Endothelial cell of umbilical vein (primary cell): ENCODE measurements around the gene SDCBP2. TPM values are rescaled to one million over a fixed set of nuclear protein-coding genes. Genes with fewer than 3 reads are reported as not detected.

Experiments used
- BruUV-seq: library from RNA; stranded (reverse); fragments of 400-500 nt; replicated peaks from 2 replicates; lab custom pipeline; 2021; lab: Mats Ljungman, UMichigan
- CTCF ChIA-PET: fragments of 300-600, 350-600 bp; sonication (Branson Sonifier 250); formaldehyde crosslinking; loops from one replicate; lab custom pipeline; 2021; ENCODE audit warnings: antibody characterized with exemption, inconsistent platforms; lab: Charles Lee
- POLR2A ChIA-PET: fragments of 300-600, 350-600 bp; sonication (Branson Sonifier 250); formaldehyde crosslinking; loops from one replicate; lab custom pipeline; 2021; ENCODE audit warnings: antibody characterized with exemption, inconsistent platforms; lab: Charles Lee
- DNase-seq: peaks from one replicate; pipeline ENCODE4 v3.0.0-alpha.2; 2011; ENCODE audit warnings: low read depth, low spot score
- FAIRE-seq: peaks from 2 replicates; lab custom pipeline; 2011; peaks lifted over from hg19 to GRCh38; lab: Jason Lieb, UNC
- H2AFZ ChIP-seq: 2 replicates; pipeline ENCODE4 v1.6.0; 2012; ENCODE audit warnings: low read depth, low read length, control low read depth, inconsistent platforms
- H3K27ac ChIP-seq: 2 replicates; pipeline ENCODE4 v1.5.1; 2011; ENCODE audit warnings: low read depth, mild to moderate bottlenecking, control low read depth, low read length, moderate library complexity; ENCODE audit not compliant: insufficient read depth
- H3K27me3 ChIP-seq, 2 experiments: 2 replicates each; pipeline versions ENCODE4 v1.6.0 to v1.6.1; 2011; ENCODE audit warnings: low read length in 2 of 2, mixed read lengths in 1 of 2; ENCODE audit not compliant: control insufficient read depth in 2 of 2, insufficient read depth in 2 of 2
- H3K36me3 ChIP-seq, 2 experiments: 2 replicates in 1 of 2; 3 replicates in 1 of 2; pipeline ENCODE4 v1.5.1; 2011; ENCODE audit warnings: low read length in 2 of 2, mild to moderate bottlenecking in 1 of 2, moderate library complexity in 1 of 2; ENCODE audit not compliant: control insufficient read depth in 2 of 2, insufficient read depth in 2 of 2; ENCODE audit errors: extremely low read depth in 1 of 2
- H3K4me1 ChIP-seq: 3 replicates; pipeline ENCODE4 v1.5.1; 2011; ENCODE audit warnings: mild to moderate bottlenecking, low read length; ENCODE audit not compliant: control insufficient read depth, insufficient read depth; ENCODE audit errors: extremely low read depth
- H3K4me2 ChIP-seq: 2 replicates; pipeline ENCODE4 v1.6.1; 2011; ENCODE audit warnings: low read length, control low read depth, mixed read lengths; ENCODE audit not compliant: insufficient read depth
- H3K4me3 ChIP-seq, 3 experiments: fragments of 200-600 bp in 1 of 3; sonication (generic), shearing (Covaris generic) in 1 of 3; replicated peaks in 1 of 3; 2 replicates each; pipeline ENCODE4 v1.5.1; 2011 to 2016; ENCODE audit warnings: control low read depth in 3 of 3, low read length in 3 of 3, mild to moderate bottlenecking in 2 of 3, inconsistent platforms in 1 of 3, low read depth in 1 of 3, moderate library complexity in 1 of 3; ENCODE audit not compliant: insufficient read depth in 1 of 3
- H3K79me2 ChIP-seq: 2 replicates; pipeline ENCODE4 v1.6.0; 2012; ENCODE audit warnings: low read length, inconsistent platforms; ENCODE audit not compliant: control insufficient read depth, insufficient read depth
- H3K9ac ChIP-seq: replicated peaks from 2 replicates; pipeline ENCODE3; 2011; ENCODE audit warnings: low read length, control low read depth; ENCODE audit not compliant: insufficient read depth; ENCODE audit errors: extremely low read depth
- H3K9me1 ChIP-seq: replicated peaks from 3 replicates; pipeline ENCODE4 v1.6.0; 2011; ENCODE audit warnings: mild to moderate bottlenecking, low read length; ENCODE audit not compliant: control insufficient read depth, insufficient read depth; ENCODE audit errors: extremely low read depth
- H3K9me3 ChIP-seq: replicated peaks from 2 replicates; pipeline ENCODE4 v1.5.1; 2012; ENCODE audit warnings: low read length, inconsistent platforms; ENCODE audit not compliant: control insufficient read depth, insufficient read depth
- H4K20me1 ChIP-seq: replicated peaks from 2 replicates; pipeline ENCODE3; 2011; ENCODE audit warnings: mild to moderate bottlenecking, low read length; ENCODE audit not compliant: control insufficient read depth, insufficient read depth; ENCODE audit errors: extremely low read depth
- EZH2 ChIP-seq: IDR thresholded peaks from 2 replicates; pipeline ENCODE4 v1.6.1; 2012; ENCODE audit warnings: borderline replicate concordance, low read depth, mild to moderate bottlenecking, moderate library complexity, low read length, inconsistent platforms; ENCODE audit not compliant: severe bottlenecking
- FOS ChIP-seq: IDR thresholded peaks from 2 replicates; pipeline ENCODE4 v1.6.1; 2011; ENCODE audit warnings: mild to moderate bottlenecking, low read length, moderate library complexity, borderline replicate concordance; ENCODE audit not compliant: insufficient read depth
- GATA2 ChIP-seq: IDR thresholded peaks from 2 replicates; pipeline ENCODE4 v1.7.0; 2011; ENCODE audit warnings: low read depth, mild to moderate bottlenecking, moderate library complexity, mixed read lengths, low read length; ENCODE audit not compliant: insufficient read length, insufficient read depth
- JUN ChIP-seq: IDR thresholded peaks from 2 replicates; pipeline ENCODE4 v1.6.1; 2011; ENCODE audit warnings: borderline replicate concordance, low read depth; ENCODE audit not compliant: insufficient read length, insufficient read depth
- MAX ChIP-seq: IDR thresholded peaks from 2 replicates; pipeline ENCODE4 v1.6.1; 2011; ENCODE audit not compliant: insufficient read depth, insufficient read length
- MYC ChIP-seq: IDR thresholded peaks from one replicate; pipeline ENCODE4 v1.6.1; 2011; ENCODE audit warnings: mild to moderate bottlenecking, low read depth, low read length
- POLR2A ChIP-seq: IDR thresholded peaks from 2 replicates; pipeline ENCODE4 v1.6.1; 2012; ENCODE audit warnings: low read depth, mild to moderate bottlenecking, control low read depth, low read length
- POLR2AphosphoS5 ChIP-seq: IDR thresholded peaks from 2 replicates; pipeline ENCODE4 v1.6.1; 2012; ENCODE audit warnings: low read depth, mild to moderate bottlenecking, control low read depth, low read length, moderate library complexity; ENCODE audit not compliant: insufficient read depth
- dilution Hi-C: fragments of 300-500 bp; cut with MboI; formaldehyde crosslinking; loops from one replicate; pipeline ENCODE4 v1.15.0; 2019; ENCODE audit warnings: low sequenced_read_pairs; ENCODE audit not compliant: extremely low pct_ligation_motif_present
- intact Hi-C: fragments of 100-400 bp; cut with micrococcal nuclease; formaldehyde crosslinking; loops from one replicate; pipeline ENCODE4 v1.10.0; 2022
- polyA plus RNA-seq, 4 experiments: library from polyadenylated mRNA; depleted of rRNA in 3 of 4; stranded (reverse) in 3 of 4; unstranded in 1 of 4; fragments of >200 nt; gene quantifications; 2 replicates each; pipeline versions ENCODE4 v1.2.1 to v1.2.3, GENCODE V29; 2011 to 2012; ENCODE audit warnings: missing spikeins in 1 of 4
- total RNA-seq: library from RNA; stranded (reverse); gene quantifications from 2 replicates; pipeline ENCODE4 v1.2.3, GENCODE V29; 2021
- TF ChIP-seq, protein P1 (sequence below), 2 donors: IDR thresholded peaks; 1 replicate in 1 of 2; 2 replicates in 1 of 2; pipeline ENCODE4 v1.5.1; 2011; ENCODE audit warnings: low read length in 2 of 2, mild to moderate bottlenecking in 2 of 2, moderate library complexity in 2 of 2, control low read depth in 1 of 2, inconsistent platforms in 1 of 2, low read depth in 1 of 2; ENCODE audit not compliant: insufficient read depth in 1 of 2; ENCODE audit errors: extremely low read depth in 1 of 2

The SDCBP2 gene
- total and polyA plus RNA-seq, 2 donors (not counting 3 experiments of a cell fraction or from before 2014, with no cell fraction given), result 6.9 to 9.0 TPM

- H3K27ac ChIP-seq, result peak overlapping the region; percentile 99
- TF ChIP-seq EZH2, result no peak
- TF ChIP-seq FOS, result no peak
- TF ChIP-seq POLR2A, result no peak
- TF ChIP-seq, protein P1, sequence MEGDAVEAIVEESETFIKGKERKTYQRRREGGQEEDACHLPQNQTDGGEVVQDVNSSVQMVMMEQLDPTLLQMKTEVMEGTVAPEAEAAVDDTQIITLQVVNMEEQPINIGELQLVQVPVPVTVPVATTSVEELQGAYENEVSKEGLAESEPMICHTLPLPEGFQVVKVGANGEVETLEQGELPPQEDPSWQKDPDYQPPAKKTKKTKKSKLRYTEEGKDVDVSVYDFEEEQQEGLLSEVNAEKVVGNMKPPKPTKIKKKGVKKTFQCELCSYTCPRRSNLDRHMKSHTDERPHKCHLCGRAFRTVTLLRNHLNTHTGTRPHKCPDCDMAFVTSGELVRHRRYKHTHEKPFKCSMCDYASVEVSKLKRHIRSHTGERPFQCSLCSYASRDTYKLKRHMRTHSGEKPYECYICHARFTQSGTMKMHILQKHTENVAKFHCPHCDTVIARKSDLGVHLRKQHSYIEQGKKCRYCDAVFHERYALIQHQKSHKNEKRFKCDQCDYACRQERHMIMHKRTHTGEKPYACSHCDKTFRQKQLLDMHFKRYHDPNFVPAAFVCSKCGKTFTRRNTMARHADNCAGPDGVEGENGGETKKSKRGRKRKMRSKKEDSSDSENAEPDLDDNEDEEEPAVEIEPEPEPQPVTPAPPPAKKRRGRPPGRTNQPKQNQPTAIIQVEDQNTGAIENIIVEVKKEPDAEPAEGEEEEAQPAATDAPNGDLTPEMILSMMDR (IDR thresholded peaks at IDR 0.05; ENCODE audit: extremely low read depth in 1 of 2, insufficient read depth in 1 of 2, low read depth in 1 of 2, low read length in 2 of 2), result no peak
- TF ChIP-seq MAX, result no peak
- TF ChIP-seq MYC, result no peak
- no peak for TF ChIP-seq GATA2
- TF ChIP-seq JUN, result no peak
- no peak for TF ChIP-seq POLR2AphosphoS5
- no peaks in the 10 kb centered on the region for H3K9me3 ChIP-seq
- POLR2A ChIA-PET, result no interaction called here
- CTCF ChIA-PET, result interaction anchor here (0.8 to 2.2 kb wide), 5 partner anchors 9 to 115 kb away, joined by 3 to 21 read pairs (median 7); no protein-coding TSS in a partner anchor
- H3K4me3 ChIP-seq, result no peak overlapping the region
- H3K36me3 ChIP-seq, result no peaks in the 10 kb centered on the region
- no peak overlapping the region for H2AFZ ChIP-seq
- no TSS peak for BruUV-seq
- intact Hi-C loops (loop anchor here (5.0 kb wide), 1 partner anchor 94 kb away; the partner anchor contains the start of gene RAD21L1), dilution Hi-C loops (loop anchor here (25.0 kb wide), 1 partner anchor 116 kb away; no protein-coding TSS in a partner anchor)
- peaks cover 40% of the 10 kb centered on the region for H3K4me1 ChIP-seq
- no peak for FAIRE-seq
- H3K27me3 ChIP-seq, result no peaks in the 10 kb centered on the region
- H3K9me1 ChIP-seq, result no peaks in the 10 kb centered on the region
- no peak overlapping the region for H3K4me2 ChIP-seq
- no peak for DNase-seq
- peaks cover 7% of the 10 kb centered on the region for H3K79me2 ChIP-seq
- H3K9ac ChIP-seq, result no peak overlapping the region
- H4K20me1 ChIP-seq, result no peaks in the 10 kb centered on the region
Observed at GRCh38 chr20:1321654-1321939, 7.3 kb downstream of the SDCBP2 start.
